VCaP (cell line): ENCODE measurements around the gene WNK2.

Experiments used
- H3K27ac ChIP-seq: fragments of 450-650 bp; 2 replicates; pipeline ENCODE4 v1.5.1; 2017
- TF ChIP-seq, protein P1 (sequence below): fragments of 450-650 bp; conservative IDR thresholded peaks from 2 replicates; pipeline ENCODE4 v1.5.1; 2017; ENCODE audit warnings: mild to moderate bottlenecking, moderate library complexity

The WNK2 gene

DNA sequence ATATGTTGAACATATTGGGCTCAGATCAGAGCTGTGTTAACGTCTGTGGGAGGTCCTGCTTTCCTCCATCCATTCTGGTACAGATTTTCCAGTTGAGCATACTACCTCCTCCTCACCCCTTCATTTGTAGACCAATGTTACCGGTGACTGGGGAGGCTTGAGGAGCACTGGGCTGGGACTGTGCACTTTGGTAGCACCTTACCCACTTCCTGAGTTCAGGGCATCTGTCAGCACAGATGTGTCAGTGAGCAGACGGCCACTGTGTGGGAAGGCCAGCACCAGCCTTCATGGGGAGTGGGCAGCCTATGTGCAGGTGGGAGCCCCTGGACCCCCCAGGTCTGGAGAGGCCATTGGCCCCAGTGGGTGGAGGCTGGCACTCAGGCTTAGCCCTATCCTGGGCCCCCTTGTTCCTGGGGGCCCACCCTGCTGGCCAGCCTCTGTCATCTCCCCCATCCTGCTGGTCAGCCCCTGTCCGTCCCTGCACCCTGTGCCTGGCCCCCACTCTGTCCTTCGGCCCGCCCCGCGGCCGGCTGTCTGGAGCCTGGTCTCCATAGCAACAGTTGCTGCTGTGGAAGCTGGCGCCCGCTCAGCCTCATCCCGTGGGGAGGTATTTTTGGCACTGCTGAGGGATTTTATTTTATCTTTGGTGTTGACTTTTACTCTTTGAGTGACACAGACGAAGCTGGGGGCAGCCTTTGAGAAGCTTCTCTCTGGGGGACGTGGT is 21.3 kb downstream of the WNK2 start:
- TF ChIP-seq, protein P1, sequence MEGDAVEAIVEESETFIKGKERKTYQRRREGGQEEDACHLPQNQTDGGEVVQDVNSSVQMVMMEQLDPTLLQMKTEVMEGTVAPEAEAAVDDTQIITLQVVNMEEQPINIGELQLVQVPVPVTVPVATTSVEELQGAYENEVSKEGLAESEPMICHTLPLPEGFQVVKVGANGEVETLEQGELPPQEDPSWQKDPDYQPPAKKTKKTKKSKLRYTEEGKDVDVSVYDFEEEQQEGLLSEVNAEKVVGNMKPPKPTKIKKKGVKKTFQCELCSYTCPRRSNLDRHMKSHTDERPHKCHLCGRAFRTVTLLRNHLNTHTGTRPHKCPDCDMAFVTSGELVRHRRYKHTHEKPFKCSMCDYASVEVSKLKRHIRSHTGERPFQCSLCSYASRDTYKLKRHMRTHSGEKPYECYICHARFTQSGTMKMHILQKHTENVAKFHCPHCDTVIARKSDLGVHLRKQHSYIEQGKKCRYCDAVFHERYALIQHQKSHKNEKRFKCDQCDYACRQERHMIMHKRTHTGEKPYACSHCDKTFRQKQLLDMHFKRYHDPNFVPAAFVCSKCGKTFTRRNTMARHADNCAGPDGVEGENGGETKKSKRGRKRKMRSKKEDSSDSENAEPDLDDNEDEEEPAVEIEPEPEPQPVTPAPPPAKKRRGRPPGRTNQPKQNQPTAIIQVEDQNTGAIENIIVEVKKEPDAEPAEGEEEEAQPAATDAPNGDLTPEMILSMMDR = no peak

DNA sequence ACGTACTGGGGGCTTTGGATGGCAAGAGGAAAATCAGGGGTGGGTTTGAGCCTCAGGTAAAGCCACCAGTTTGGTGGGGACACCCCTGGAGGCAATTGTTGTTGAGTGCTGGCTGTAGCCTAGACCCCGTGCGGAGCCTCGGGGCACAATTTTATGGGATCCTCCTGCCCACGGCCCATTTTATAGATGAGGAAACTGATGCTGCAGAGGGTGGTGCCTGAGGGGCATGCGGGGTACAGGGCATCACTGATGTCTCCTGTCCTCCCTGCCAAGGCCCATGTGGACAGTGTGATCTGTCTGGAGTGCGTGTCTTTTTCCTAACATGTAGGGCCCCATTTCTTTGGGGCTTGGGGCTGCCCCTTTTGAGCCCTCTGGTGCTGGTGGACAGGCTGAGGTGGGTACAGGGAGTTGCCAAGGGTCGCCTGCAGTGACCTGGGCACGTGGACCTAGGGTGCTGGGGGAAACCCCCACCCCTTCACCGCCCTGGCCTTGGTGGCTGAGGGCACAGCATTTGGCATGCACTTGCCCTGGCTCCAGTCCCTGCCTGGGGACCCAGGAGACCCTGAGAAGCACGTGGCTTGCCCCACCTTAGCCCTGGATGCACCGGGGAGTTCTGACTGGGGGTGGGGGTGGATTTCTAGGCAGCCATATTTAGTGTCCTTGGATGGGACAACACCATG is 22.1 kb downstream of the WNK2 start:
- H3K27ac ChIP-seq = peak overlapping the region; percentile 99
- TF ChIP-seq, protein P1 = no peak

More for the DNA sequence above, 21.3 kb downstream of the WNK2 start:
- H3K27ac ChIP-seq = peak overlapping the region; percentile 99

DNA sequence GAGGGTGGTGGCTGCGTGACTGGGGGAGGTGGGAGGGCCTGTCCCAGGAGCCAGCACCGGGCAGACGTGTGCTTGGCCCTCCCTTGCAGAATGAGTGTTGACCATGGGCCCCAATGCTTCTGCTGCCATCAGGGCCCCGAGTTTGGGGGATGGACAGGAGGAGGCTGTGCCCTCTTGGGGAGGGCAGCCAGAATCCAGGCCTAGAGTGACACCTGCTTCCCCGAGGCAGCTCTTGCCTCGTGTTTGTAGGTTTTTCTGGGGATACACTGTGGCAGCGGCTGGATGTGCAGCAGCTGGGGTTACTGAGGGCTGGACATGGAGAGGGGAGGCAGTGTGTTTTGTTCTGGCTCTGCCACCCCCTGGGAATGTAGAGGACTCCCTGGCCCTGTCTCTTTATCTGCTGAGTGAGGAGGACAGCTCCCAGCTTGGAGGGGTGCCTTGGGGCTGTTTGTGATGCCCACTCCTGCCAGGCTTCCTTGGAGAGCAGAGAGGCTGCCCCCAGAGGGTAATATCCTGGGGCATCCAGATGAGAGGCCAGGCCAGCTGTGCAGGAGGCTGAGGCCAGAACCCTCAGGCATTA is 22.7 kb downstream of the WNK2 start:
- H3K27ac ChIP-seq = peak overlapping the region; percentile 99
- TF ChIP-seq, protein P1 = no peak

DNA sequence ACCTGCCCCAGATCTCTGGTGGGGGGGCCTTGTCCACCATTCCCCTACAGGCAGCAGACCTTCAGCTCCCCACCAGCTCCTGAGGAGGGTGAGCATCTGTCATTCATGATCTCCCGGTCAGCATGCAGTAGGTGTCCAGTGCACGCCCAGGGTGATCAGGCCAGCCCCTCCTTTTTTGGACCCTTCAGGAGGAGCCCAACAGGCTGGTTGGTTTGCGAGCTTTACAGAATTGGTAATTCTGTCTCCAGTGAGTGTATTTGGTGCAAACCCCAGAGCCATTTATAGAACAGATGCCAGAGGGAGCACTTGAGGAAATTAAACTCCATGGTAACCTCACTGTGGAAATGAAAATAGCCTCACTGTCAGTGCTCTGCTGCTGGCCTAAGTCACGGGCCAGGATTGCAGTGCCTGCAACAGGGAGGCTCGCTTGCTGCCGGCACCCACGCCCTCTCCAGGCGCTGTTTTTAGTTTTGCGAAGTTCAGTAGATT is 23.4 kb downstream of the WNK2 start:
- TF ChIP-seq, protein P1 = no peak
- H3K27ac ChIP-seq = peak overlapping the region; percentile 99

DNA sequence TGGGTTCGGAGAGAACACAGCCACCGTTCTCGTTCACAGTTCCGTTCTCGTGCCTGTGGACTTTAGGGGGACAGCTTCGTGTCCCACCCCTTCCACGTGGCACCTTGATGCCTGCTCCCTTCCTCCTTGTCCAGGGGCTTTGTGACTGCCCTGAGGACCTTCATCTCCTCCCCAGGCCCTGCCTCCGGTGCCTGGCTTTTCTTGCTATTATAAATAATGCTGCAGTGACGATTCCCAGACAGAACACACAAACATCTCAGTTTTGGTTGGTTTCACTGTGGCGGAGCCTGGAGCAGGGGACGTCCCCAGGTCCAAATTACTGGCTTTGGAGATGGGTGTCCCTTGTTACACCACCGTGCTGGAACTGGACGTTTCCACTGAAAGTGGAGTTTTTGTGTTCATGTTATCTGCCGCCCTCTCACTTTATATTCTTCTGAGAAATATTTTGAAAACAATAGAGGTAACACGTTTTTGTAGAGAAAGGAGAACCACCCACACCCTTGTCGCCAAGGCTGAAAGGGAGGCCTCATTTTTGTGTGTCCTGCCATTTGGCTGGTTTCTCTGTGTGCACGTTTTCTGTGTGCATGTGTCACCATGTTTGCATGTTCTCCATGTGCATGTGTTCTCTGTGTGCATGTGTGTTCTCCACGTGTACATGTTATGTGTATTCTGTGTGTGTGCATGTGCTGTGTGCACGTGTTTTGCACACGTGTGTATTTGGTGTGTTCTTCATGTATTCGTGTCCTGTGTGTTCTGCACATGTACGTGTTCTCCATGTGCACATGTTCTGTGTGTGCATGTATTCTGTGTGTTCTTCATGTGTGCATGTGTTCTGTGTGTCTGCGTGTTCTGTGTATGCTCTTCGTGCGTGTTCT is 24.2 kb downstream of the WNK2 start:
- H3K27ac ChIP-seq = peak overlapping the region; percentile 99
- TF ChIP-seq, protein P1 = no peak

DNA sequence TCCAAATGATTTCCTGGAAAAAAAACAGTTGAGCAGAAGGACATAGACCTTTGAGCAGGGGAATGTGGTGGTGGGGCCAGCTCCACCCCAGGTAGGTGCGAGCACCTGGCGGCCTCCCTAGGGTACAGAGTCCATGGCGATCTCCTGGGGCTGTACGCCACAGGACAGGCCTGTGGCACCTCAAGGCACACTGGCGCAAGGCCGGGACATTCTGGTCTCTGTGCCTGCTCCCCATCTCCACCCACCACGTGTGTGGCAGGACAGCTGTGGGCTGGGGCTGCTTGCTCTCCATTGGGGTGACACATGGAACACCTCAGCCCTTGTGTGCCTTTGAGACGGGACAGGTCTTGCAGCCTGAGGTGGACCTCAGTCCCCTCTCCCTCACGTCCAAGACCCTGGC is 25.2 kb downstream of the WNK2 start:
- no peak overlapping the region; the same call in 1 of the 2 replicates for H3K27ac ChIP-seq
- TF ChIP-seq, protein P1 = no peak
